Measurements from ENCODE around the gene RNF144A. TPM values are rescaled to one million over a fixed set of nuclear protein-coding genes. Genes with fewer than 3 reads are reported as not detected.

Gene RNF144A
- total RNA-seq, 1 experiment from 2014 or later = 10.6 TPM

DNA sequence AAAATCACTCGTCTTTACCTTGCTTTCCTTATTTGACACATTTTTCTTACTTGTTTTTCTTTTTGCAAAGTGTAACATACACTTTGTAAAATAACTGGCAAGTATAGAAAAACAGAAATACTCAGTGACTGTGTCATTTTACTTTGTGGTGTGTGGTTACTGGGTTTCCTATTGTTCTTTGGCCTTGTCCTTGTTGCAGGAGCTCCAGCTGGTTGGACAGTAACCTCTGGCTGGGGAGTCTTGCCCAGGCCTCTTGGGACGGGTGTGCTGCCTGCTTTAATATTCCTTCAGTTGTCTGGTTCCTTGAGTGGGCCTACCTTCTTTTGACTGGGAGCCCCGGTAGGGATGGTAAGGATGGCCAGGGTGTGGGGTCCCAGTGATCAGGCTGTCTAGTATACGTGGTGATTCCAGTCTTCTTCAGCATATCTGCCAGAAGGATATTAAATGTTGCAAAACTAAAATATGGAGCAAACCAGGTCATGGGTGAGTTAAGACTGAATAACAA lies 53.8 kb downstream of the RNF144A start:
- H2BK20ac ChIP-seq (ENCODE audit: low read depth, low read length, poor library complexity, severe bottlenecking) = no peak overlapping the region

More for the DNA sequence above, 53.8 kb downstream of the RNF144A start:
- H3K4ac ChIP-seq (ENCODE audit: low read depth, low read length) = no peak overlapping the region
- no peak overlapping the region for H3K23ac ChIP-seq (ENCODE audit: insufficient read length, low read depth, low read length)
- no peak for DNase-seq
- no peak overlapping the region for H3K27ac ChIP-seq (ENCODE audit: insufficient read length, low read depth, low read length)
- no peaks in the 10 kb centered on the region for H3K27me3 ChIP-seq (ENCODE audit: insufficient read depth, low read length)
- H3K79me1 ChIP-seq (ENCODE audit: insufficient read depth, low read depth, low read length, poor library complexity, severe bottlenecking) = no peaks in the 10 kb centered on the region
- no peak overlapping the region for H3K14ac ChIP-seq (ENCODE audit: insufficient read depth, low read length)
- no peak overlapping the region for H4K8ac ChIP-seq (replicated peaks; ENCODE audit: insufficient read length, low read depth, low read length)
- no peaks in the 10 kb centered on the region for H3K23me2 ChIP-seq (ENCODE audit: insufficient read length, low read depth, low read length, poor library complexity, severe bottlenecking)
- no peak overlapping the region for H3K27ac Mint-ChIP-seq
- H2AK5ac ChIP-seq (ENCODE audit: insufficient read length, low read length) = no peak overlapping the region
- H2BK5ac ChIP-seq (ENCODE audit: insufficient read length, low read length) = no peak overlapping the region
- H4K91ac ChIP-seq (ENCODE audit: insufficient read length, low read depth, low read length) = no peak overlapping the region
- H3K4me2 ChIP-seq (ENCODE audit: insufficient read depth, insufficient read length, low read length) = no peak overlapping the region
- H3K9me3 ChIP-seq (ENCODE audit: control insufficient read depth, low read depth, low read length) = no peaks in the 10 kb centered on the region
- WGBS (ENCODE audit: extremely low coverage, insufficient read length, low lambda C conversion rate) = no CpG with 5 or more reads among the region's 4 CpGs
- TF ChIP-seq, protein P1, sequence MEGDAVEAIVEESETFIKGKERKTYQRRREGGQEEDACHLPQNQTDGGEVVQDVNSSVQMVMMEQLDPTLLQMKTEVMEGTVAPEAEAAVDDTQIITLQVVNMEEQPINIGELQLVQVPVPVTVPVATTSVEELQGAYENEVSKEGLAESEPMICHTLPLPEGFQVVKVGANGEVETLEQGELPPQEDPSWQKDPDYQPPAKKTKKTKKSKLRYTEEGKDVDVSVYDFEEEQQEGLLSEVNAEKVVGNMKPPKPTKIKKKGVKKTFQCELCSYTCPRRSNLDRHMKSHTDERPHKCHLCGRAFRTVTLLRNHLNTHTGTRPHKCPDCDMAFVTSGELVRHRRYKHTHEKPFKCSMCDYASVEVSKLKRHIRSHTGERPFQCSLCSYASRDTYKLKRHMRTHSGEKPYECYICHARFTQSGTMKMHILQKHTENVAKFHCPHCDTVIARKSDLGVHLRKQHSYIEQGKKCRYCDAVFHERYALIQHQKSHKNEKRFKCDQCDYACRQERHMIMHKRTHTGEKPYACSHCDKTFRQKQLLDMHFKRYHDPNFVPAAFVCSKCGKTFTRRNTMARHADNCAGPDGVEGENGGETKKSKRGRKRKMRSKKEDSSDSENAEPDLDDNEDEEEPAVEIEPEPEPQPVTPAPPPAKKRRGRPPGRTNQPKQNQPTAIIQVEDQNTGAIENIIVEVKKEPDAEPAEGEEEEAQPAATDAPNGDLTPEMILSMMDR (conservative IDR thresholded peaks at IDR 0.05) = no peak
- peaks cover 5 to 13% (median 5%) of the 10 kb centered on the region in 3 experiments; a peak in 5 of 7 replicates for H3K36me3 Mint-ChIP-seq (ENCODE audit: insufficient read depth in 1 of 3, low read depth in 3 of 3)
- H2BK12ac ChIP-seq (ENCODE audit: insufficient read length, low read depth, low read length) = no peak overlapping the region
- H4K5ac ChIP-seq (ENCODE audit: insufficient read length, low read depth, low read length) = no peak overlapping the region
- no peak overlapping the region for H3K9ac ChIP-seq (ENCODE audit: extremely low read depth, insufficient read length, low read length)
- H2BK120ac ChIP-seq (ENCODE audit: low read depth, low read length, poor library complexity, severe bottlenecking) = no peak overlapping the region
- 0 out of 2 replicates have a peak, but pooled peaks cover 2% of the 10 kb centered on the region for H3K79me2 ChIP-seq (ENCODE audit: insufficient read depth, low read length)
- no peaks in the 10 kb centered on the region for H4K20me1 ChIP-seq (ENCODE audit: control insufficient read depth, insufficient read depth, insufficient read length)
- no peaks in the 10 kb centered on the region for H3K4me1 ChIP-seq (ENCODE audit: insufficient read depth, low read length)
- peaks cover 0 to 7% of the 10 kb centered on the region in 2 experiments; a peak in 2 of 4 replicates for H3K4me1 Mint-ChIP-seq
- peaks cover 0 to 2% of the 10 kb centered on the region in 2 experiments; a peak in 1 of 5 replicates for H3K9me3 Mint-ChIP-seq
- H3K18ac ChIP-seq (ENCODE audit: insufficient read length, low read depth, low read length) = no peak overlapping the region
- H3K4me3 Mint-ChIP-seq = no peak overlapping the region
- H2AFZ ChIP-seq (ENCODE audit: low read length) = no peak overlapping the region
- no peak overlapping the region for H3K56ac ChIP-seq (ENCODE audit: insufficient read length, low read depth, low read length)
- no peaks in the 10 kb centered on the region for H3K27me3 Mint-ChIP-seq (ENCODE audit: low read depth)
- no peak overlapping the region for H2BK15ac ChIP-seq (ENCODE audit: low read depth, low read length)
- no peak overlapping the region for H3T11ph ChIP-seq (ENCODE audit: low read length)

Data from H9 (cell line).